Daoy (cell line): Measurements from ENCODE around the gene PSD2. TPM values are rescaled to one million over a fixed set of nuclear protein-coding genes. Genes with fewer than 3 reads are reported as not detected.

ENCODE experiments used
- DNase-seq: peaks from one replicate; pipeline ENCODE4 v3.0.0-alpha.2; 2015; ENCODE audit warnings: low read depth
- total RNA-seq: library from RNA; depleted of rRNA; stranded (reverse); fragments of >200 nt; shearing (Covaris generic); gene quantifications from 2 replicates; pipeline ENCODE4 v1.2.3, GENCODE V29; 2014

Gene PSD2
- total RNA-seq, 1 experiment from 2014 or later, result 0.40 TPM

DNA sequence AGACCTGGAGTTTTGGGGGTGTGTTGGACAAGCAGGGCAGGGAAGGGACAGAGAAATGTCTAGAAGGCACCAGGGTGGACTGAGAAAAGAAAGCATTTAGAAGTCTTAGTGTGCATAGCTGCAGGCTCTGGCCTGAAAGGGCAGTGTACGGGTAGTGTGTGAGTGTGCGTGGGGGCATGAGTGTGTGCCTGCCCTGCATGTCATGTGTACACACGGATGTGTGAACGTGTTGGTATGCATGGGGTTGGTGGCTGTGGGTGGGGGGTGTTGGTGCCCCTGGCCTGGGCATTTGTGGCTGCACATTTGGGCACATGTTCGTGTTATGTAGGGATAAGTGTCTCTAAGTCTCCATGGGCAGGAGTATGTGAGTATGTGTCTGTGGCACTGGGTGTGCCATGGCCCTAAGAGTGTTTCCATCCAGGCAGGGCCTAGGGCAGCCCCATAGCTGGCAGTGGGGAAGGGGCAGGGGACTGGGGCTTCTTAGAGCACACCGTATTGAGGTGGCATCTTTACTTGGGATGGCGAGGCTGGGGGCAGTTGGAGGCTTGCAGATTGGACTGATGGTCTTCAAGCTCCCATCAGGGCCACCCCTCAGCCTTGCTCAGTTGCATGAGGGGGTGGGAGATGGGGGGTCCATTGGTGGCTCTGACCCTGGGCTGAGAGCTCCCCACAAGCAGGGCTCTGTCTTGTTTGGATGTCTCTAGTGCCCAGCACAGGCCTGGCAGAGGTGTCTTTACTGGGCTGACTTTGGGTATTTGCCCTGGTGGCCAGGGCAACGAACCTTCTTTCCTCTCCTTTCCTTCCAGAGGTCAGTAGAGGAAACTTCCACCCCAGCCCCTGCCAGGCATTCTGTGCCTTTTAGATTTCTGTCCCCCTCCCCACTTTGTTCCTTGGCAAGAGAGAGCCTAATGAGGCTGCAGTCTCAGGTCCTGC is 15.0 kb downstream of the PSD2 start:
- no peak for DNase-seq

GRCh38 chr5:139811274-139811607 is 15.6 kb downstream of the PSD2 start:
- no peak for DNase-seq

- DNase-seq, result no peak
Measured at GRCh38 chr5:139812323-139812722, 16.7 kb downstream of the PSD2 start.

GRCh38 chr5:139812836-139813805 is 17.5 kb downstream of the PSD2 start:
- DNase-seq, result no peak

GRCh38 chr5:139814191-139814601 is 18.6 kb downstream of the PSD2 start:
- DNase-seq, result no peak

GRCh38 chr5:139814704-139815280 is 19.2 kb downstream of the PSD2 start:
- DNase-seq, result no peak

GRCh38 chr5:139816566-139816965 is 21.0 kb downstream of the PSD2 start:
- DNase-seq, result no peak

- DNase-seq, result no peak
Measured at GRCh38 chr5:139817362-139817761, 21.8 kb downstream of the PSD2 start.

DNA sequence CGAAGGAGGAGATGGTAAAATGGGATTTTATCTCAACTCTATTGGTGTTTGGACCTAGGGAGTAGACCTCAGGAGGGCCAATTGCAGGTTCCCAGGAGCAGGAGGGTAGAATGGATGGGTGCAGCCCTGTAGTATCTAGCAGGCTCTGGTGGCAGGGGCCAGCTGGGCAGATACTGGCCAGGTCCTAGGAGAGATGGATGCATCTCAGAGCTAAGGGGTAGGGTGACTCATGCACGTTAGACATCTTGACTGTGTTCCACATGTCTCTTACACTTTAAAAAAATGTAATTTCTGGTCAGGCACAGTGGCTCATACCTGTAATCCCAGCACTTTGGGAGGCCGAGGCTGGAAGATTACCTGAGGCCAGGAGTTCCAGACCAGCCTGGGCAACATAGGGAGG is 22.4 kb downstream of the PSD2 start:
- DNase-seq, result no peak

- no peak for DNase-seq
Measured at GRCh38 chr5:139820130-139820529, 24.5 kb downstream of the PSD2 start.

GRCh38 chr5:139820606-139821005 is 25.0 kb downstream of the PSD2 start:
- no peak for DNase-seq

DNA sequence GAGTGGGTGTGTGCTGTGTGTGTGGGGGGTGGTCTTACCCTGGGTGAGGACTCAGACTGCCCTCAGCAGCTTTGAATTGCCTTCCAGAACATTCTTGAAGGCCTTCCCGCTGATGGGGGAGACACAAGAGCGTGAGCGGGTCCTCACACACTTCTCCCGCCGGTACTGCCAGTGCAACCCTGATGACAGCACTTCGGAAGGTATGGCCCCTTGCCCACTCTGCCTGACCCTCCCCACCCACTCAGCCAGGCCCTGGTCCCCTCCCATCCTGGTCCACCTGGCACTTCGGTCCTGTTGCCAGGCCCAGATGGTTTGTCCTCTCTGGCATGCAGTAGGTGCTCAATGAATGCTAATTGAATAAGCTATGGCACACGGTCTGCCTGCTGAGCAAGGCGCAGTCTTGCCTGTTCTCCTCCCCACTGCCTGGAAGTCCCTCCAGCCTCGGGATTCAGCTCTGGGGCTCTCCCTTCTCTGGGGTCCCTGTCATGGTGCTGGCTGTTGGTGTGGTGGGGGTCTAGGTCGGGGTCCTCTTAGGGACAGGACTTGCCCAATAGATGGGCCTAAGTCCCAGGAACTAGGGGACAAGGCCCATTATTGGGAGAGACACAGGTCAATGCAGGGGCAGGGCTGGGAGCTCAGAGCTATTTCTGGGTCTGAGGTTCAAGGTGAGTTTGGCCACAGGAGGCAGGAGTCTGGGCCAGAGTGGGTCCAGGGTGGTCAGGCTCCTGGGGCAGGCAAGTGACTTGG is 26.4 kb downstream of the PSD2 start:
- no peak for DNase-seq

- DNase-seq, result no peak
Measured at GRCh38 chr5:139822553-139823425, 27.2 kb downstream of the PSD2 start.

DNA sequence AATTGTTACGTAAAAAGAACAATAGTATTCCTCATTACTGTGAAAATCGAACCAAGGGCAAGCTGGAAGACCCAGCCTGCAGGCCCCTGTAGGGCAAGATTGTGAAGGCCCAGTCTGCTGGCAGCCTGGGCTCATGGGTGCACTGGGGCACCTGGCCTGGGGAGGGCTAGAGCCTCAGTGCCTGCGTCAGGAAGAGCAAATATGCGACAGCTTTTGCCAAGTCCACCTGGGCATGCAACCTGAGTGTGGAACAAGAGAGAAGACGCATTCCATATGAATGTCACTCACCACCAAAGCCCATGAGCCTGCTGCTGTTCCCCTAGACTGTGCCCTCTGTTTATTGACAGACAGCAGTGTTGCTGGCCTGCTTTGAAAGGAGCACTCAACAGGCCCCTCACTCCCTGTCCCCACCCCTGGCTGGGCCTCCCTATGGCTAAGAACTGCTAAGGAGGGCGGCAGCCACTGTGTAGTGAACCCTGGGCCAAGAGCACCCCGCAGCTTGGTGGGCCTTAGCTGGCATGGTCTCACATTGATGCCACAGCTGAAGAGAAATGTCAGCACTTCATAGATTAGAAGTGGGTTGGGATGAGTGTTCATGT is 28.2 kb downstream of the PSD2 start:
- no peak for DNase-seq

GRCh38 chr5:139825690-139826089 is 30.1 kb downstream of the PSD2 start:
- DNase-seq, result no peak

DNA sequence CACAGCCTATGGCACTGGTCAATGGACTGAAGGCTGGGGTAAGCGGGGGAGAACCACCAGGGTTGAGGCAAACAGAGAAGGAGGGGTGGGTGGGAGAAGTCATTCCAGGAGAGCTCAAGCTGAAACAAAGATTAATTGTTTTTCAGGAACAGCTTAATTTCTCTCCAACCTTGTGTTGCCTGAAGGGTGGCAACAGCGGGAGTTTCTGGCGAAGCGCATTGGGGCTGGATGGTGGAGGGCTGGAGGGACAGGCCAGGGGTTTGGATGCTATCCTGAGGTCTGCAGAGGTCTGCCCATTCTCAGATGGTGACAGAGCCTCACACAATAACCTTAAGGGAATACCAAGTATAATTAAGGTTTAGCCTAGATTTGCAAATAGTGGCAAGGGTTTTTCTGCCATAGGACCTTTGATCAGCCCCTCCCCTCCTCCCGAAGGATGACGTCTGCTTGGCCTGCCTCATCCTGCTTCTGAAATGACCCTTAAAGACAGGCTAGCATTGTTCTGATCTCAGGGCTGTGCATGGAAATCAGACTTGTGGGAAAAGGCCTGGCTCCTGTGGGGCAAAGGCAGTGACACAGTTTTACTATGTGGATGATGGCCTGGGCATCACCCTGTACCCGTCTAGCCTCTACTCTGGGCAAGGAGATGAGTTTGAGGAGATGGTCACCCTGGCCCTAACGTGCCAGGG is 32.7 kb downstream of the PSD2 start:
- no peak for DNase-seq

- DNase-seq, result no peak
Measured at GRCh38 chr5:139829471-139829870, 33.9 kb downstream of the PSD2 start.

DNA sequence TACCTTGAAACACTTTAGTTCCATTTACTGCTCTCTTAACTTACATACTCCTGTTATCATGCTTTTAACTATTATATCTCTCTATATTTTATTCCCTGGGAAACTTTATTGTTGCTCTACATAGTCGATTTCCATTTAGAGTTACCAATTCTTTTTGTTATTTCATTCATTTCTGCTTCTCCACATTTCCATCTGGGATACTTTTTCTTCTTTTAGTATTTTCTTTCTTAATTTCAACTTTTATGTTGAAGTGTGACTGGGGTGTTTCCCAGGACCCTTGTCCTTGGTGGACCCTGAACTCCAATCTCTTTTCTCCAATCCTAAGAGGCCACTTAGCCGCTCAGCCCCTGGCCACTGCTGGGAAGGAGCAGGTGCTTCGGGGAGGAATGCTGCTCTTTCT is 36.0 kb downstream of the PSD2 start:
- DNase-seq, result no peak

- no peak for DNase-seq
Measured at GRCh38 chr5:139833525-139833924, 37.9 kb downstream of the PSD2 start.

GRCh38 chr5:139835656-139836055 is 40.0 kb downstream of the PSD2 start:
- DNase-seq, result no peak
